HUES6 (cell line): ENCODE results near the gene NR1H4.

ENCODE experiments used
- H3K27ac ChIP-seq: 2 replicates; pipeline ENCODE4 v1.7.0; 2013; ENCODE audit warnings: low read depth, mild to moderate bottlenecking, low read length, inconsistent platforms
- H3K27me3 ChIP-seq: 2 replicates; pipeline ENCODE4 v1.6.1; 2013; ENCODE audit warnings: low read length; ENCODE audit not compliant: control insufficient read depth, insufficient read depth
- H3K36me3 ChIP-seq: 2 replicates; pipeline ENCODE4 v1.6.1; 2013; ENCODE audit warnings: low read length; ENCODE audit not compliant: control insufficient read depth, insufficient read depth
- H3K4me1 ChIP-seq: 2 replicates; pipeline ENCODE4 v1.6.1; 2013; ENCODE audit warnings: low read length; ENCODE audit not compliant: control insufficient read depth, insufficient read depth
- H3K4me3 ChIP-seq: 2 replicates; pipeline ENCODE4 v1.5.1; 2013; ENCODE audit warnings: low read depth, low read length
- H3K9ac ChIP-seq: one replicate; pipeline ENCODE4 v1.6.1; 2013; ENCODE audit warnings: mild to moderate bottlenecking, low read length
- H3K9me3 ChIP-seq: 2 replicates; pipeline ENCODE4 v1.6.1; 2013; ENCODE audit warnings: low read depth, low read length; ENCODE audit not compliant: control insufficient read depth, insufficient read depth

The NR1H4 gene

GRCh38 chr12:100508751-100509150 lies 35.1 kb downstream of the NR1H4 start:
- Histone ChIP-seq H3K27me3 (no peaks in the 10 kb centered on the region), H3K27ac (no peak overlapping the region), H3K9ac (no peak overlapping the region), H3K9me3 (no peaks in the 10 kb centered on the region), H3K4me3 (no peak overlapping the region), H3K36me3 (no peaks in the 10 kb centered on the region), H3K4me1 (no peaks in the 10 kb centered on the region)

- Histone ChIP-seq H3K27me3 (no peaks in the 10 kb centered on the region), H3K4me3 (no peak overlapping the region), H3K36me3 (no peaks in the 10 kb centered on the region), H3K4me1 (no peaks in the 10 kb centered on the region), H3K27ac (no peak overlapping the region), H3K9ac (no peak overlapping the region), H3K9me3 (no peaks in the 10 kb centered on the region)
Measured at GRCh38 chr12:100512692-100513091, 39.0 kb downstream of the NR1H4 start.

- Histone ChIP-seq H3K4me3 (no peak overlapping the region), H3K4me1 (no peaks in the 10 kb centered on the region), H3K36me3 (no peaks in the 10 kb centered on the region), H3K9me3 (no peaks in the 10 kb centered on the region), H3K27ac (no peak overlapping the region), H3K27me3 (no peaks in the 10 kb centered on the region), H3K9ac (no peak overlapping the region)
Measured at GRCh38 chr12:100515968-100516367, 42.3 kb downstream of the NR1H4 start.

GRCh38 chr12:100518376-100518775 lies 44.7 kb downstream of the NR1H4 start:
- Histone ChIP-seq H3K9me3 (no peaks in the 10 kb centered on the region), H3K36me3 (no peaks in the 10 kb centered on the region), H3K27ac (no peak overlapping the region), H3K4me1 (no peaks in the 10 kb centered on the region), H3K4me3 (no peak overlapping the region), H3K9ac (no peak overlapping the region), H3K27me3 (no peaks in the 10 kb centered on the region)

GRCh38 chr12:100520048-100520769 lies 46.5 kb downstream of the NR1H4 start:
- H3K36me3 ChIP-seq, result no peaks in the 10 kb centered on the region
- no peak overlapping the region for H3K27ac ChIP-seq
- H3K9ac ChIP-seq, result no peak overlapping the region
- no peak overlapping the region for H3K4me3 ChIP-seq
- H3K27me3 ChIP-seq, result no peaks in the 10 kb centered on the region
- no peaks in the 10 kb centered on the region for H3K4me1 ChIP-seq
- no peaks in the 10 kb centered on the region for H3K9me3 ChIP-seq

GRCh38 chr12:100521958-100522357 lies 48.3 kb downstream of the NR1H4 start:
- H3K4me1 ChIP-seq, result no peaks in the 10 kb centered on the region
- H3K9ac ChIP-seq, result no peak overlapping the region
- no peak overlapping the region for H3K4me3 ChIP-seq
- no peak overlapping the region for H3K27ac ChIP-seq
- no peaks in the 10 kb centered on the region for H3K36me3 ChIP-seq
- H3K27me3 ChIP-seq, result no peaks in the 10 kb centered on the region
- no peaks in the 10 kb centered on the region for H3K9me3 ChIP-seq

- Histone ChIP-seq H3K9me3 (no peaks in the 10 kb centered on the region), H3K4me3 (no peak overlapping the region), H3K36me3 (no peaks in the 10 kb centered on the region), H3K9ac (no peak overlapping the region), H3K4me1 (peaks cover 7% of the 10 kb centered on the region; the same call in 1 of the 2 replicates), H3K27me3 (no peaks in the 10 kb centered on the region), H3K27ac (no peak overlapping the region)
Measured at GRCh38 chr12:100528034-100528433, 54.4 kb downstream of the NR1H4 start.

GRCh38 chr12:100528471-100529127 lies 54.9 kb downstream of the NR1H4 start:
- Histone ChIP-seq H3K9me3 (no peaks in the 10 kb centered on the region), H3K4me1 (peaks cover 7% of the 10 kb centered on the region; the same call in 1 of the 2 replicates), H3K27me3 (no peaks in the 10 kb centered on the region), H3K4me3 (no peak overlapping the region), H3K27ac (no peak overlapping the region), H3K9ac (no peak overlapping the region), H3K36me3 (no peaks in the 10 kb centered on the region)

GRCh38 chr12:100529756-100530350 lies 56.2 kb downstream of the NR1H4 start:
- Histone ChIP-seq H3K27me3 (no peaks in the 10 kb centered on the region), H3K4me3 (no peak overlapping the region), H3K36me3 (no peaks in the 10 kb centered on the region), H3K9me3 (no peaks in the 10 kb centered on the region), H3K27ac (no peak overlapping the region), H3K9ac (no peak overlapping the region), H3K4me1 (peaks cover 7% of the 10 kb centered on the region; the same call in 1 of the 2 replicates)

GRCh38 chr12:100533376-100533775 lies 59.7 kb downstream of the NR1H4 start:
- peaks cover 5% of the 10 kb centered on the region; the same call in 1 of the 2 replicates for H3K4me1 ChIP-seq
- H3K27ac ChIP-seq, result no peak overlapping the region
- no peaks in the 10 kb centered on the region for H3K27me3 ChIP-seq
- H3K36me3 ChIP-seq, result no peaks in the 10 kb centered on the region
- no peak overlapping the region for H3K4me3 ChIP-seq
- no peaks in the 10 kb centered on the region for H3K9me3 ChIP-seq
- H3K9ac ChIP-seq, result no peak overlapping the region

- no peak overlapping the region for H3K4me3 ChIP-seq
- no peaks in the 10 kb centered on the region for H3K36me3 ChIP-seq
- H3K9ac ChIP-seq, result no peak overlapping the region
- H3K27me3 ChIP-seq, result no peaks in the 10 kb centered on the region
- no peaks in the 10 kb centered on the region for H3K4me1 ChIP-seq
- H3K27ac ChIP-seq, result no peak overlapping the region
- no peaks in the 10 kb centered on the region for H3K9me3 ChIP-seq
Measured at GRCh38 chr12:100534625-100535227, 61.1 kb downstream of the NR1H4 start.
